GM18873 (cell line): Measurements from ENCODE around the gene BARX1.

Experiments
- ATAC-seq: cut with Tn5 transposase; IDR thresholded peaks from one replicate; pipeline ENCODE4 v1.9.1; 2021; ENCODE audit warnings: mild to moderate bottlenecking, moderate library complexity, moderate number of reproducible peaks; ENCODE audit not compliant: unreplicated experiment, low FRiP score

Gene BARX1

DNA sequence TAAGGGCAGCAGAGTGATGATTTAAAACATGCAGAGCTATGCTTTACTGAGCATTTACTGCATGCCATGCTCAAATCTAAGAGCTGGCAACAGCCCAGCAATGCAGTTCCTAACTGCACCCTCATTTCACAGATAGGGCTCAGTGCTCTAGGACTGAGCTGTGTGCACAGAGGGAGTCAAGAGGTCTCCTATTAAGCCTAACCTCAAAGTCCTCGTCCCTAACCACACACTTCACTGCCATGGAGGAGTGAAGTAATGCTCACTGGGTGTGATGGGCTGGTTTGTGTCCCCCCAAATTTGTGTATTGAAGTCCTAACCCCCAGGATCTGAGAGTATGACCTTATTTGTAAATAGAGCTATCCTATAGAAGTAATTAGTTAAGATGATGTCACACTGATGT, 25.9 kb downstream of the BARX1 start:
- ATAC-seq = no peak

DNA sequence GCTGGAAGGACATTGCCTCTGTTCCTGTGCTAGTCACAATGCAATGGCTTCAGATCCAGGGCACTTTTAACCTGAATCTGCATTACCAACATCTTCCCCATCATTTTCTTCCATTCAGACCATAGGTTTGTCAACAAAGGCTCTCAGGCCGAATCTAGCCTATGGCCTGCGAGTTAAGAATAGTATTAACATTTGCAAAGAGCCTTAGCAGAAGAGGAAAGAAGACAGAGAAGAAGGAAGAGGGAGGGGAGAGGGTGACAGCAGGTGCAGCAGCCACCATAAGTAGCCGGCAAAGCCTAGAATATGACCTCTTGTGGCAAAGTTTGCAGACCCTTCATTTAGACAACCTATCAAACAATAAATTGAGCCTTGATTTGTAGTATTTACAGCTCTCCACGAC, 32.6 kb downstream of the BARX1 start:
- no peak for ATAC-seq

DNA sequence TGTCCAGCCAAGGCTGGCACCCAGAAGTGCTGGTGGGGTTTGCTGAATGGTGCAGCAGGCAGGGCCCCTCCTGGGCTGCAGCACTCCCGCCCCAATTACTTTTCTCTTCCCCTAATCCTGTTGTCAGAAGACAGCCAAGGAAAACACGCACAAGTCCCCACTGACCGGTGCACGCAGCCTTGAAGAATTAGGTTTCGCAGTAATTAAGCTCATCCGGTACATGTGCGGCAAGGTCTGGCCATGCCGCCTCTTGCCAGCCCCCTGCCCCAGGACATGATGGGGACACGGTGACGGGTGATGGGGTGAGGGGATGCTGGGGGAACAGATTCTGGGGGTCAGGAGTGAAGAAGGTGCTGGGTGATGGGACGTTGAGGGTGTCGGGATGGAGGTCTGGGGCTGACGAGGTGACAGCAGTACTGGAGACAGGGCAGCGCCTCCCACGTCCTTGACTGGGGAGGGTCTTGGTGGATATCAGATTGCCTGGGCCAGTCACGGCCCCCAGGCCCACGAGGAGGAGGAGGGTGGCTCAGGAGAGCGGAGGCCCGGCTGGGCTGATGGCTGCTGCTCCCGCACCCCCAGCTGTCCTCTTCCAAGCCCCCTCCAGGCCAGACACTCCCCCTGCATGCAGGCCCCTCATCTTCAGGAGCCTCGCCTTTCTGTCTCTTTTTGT, 34.9 kb downstream of the BARX1 start:
- no peak for ATAC-seq

DNA sequence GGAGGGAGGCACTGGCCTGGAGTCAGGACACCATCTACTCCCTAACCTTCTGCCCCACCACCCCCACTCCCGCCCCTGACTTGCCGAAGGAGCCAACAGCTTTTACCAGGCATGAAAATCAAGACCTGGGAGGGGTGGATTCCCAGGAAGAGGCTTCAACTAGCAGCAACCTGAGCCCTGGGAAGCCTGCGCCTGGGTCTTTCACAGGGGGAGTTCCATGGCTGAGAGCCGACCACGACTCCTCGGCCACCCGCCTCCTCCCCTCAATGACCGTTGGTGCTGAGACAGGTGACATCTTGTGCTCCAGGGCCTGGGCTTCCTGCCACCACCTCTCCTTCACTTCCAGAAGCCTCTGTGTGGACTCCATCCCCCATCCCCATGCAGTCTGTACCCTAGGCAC, 37.1 kb downstream of the BARX1 start:
- ATAC-seq = no peak

- ATAC-seq = no peak
Observed at GRCh38 chr9:93917121-93917853, 37.9 kb downstream of the BARX1 start.

- no peak for ATAC-seq
Observed at GRCh38 chr9:93916358-93916757, 38.8 kb downstream of the BARX1 start.

DNA sequence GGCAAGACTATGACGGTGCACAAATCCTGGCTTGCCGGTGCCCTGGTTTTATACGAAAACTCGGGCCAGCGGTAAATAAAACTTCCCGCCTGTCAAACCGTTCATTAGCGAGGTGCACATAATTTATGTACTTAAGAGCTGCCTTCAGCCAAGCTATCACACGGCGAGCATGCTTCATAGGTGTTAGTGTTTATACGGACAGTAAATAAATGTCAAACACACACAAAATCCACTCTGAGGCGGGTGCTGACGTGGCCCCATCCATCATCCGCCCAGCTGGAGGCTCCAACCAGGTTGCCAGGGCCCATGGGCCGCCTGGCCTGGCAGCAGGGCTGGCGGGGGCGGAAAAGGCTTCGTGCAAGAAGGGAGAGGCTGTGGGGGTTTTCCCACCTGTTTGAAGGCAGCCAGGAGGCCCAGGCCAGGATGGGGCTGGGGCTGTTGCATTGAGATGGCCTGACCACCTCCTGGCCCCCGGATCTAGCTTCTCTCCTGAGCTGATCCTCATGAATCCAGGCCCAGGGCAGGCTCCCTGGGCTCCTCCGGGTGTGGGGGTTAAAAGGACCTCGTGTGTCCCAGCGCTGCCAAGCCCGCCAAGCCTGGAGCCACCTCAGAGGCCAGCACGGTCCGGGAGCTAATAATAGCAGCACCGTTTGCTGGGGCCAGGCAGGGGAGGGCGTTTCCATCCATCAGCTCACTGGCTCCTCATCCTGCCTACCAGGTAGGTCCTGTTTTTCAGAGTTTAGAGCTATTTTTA, 43.2 kb downstream of the BARX1 start:
- no peak for ATAC-seq

- ATAC-seq = no peak
Observed at GRCh38 chr9:93911136-93911745, 43.9 kb downstream of the BARX1 start.

DNA sequence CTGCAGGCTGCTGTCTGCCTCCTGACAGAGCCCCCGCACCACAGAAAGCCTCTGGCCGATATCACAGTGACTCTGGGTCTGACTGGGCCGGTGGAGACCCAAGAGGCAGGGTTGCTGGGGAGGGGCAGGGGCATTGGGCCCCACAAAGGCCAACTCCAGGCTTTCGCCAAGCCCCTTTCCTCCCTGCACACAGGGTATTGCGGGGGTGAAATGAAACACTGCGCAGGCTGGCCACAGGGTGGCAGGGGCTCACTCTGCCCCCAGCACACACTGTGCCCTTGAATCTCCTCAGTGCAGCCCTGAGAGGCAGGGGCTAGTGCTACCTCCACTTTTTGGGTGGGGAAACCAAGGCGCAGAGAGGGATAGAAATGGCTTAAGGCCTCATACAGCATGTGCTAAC, 44.6 kb downstream of the BARX1 start:
- no peak for ATAC-seq

DNA sequence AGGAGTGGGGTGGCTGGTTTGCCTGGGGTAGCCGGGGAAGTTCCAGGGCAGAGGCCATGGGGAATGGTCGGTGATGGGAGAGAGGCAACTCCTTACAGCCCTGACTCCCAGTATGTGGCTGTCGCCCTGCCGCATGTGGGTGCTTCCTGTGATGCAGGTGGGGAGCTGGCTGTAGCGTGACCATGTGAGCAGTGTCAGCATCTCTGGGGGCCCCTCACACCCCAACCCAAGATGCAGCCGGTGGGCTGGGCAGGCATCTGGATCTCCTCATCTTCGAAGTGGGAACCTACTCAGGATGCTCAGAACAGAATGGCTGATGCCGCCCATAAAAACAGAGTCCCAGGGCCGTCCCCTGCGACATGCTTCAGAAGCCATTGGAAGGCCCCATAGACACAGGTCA, 45.0 kb downstream of the BARX1 start:
- ATAC-seq = no peak

DNA sequence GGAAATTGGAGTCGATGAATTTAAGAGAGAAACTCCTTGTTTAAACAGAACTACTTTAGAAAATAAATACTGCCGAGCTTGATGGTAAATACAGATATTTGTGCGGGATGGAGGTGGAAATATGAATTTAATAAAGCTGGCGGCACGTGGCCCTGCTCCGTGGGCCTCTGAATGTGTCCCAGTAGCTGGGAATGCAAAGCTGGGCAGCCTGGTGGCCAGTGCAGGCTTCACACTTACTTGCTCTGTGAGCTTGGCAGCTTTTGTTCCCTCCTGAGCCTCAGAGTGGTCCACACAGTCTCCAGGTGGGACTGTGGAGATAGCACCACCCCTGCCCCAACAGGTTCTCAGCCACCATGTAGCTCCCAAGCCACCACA, 45.9 kb downstream of the BARX1 start:
- ATAC-seq = no peak

DNA sequence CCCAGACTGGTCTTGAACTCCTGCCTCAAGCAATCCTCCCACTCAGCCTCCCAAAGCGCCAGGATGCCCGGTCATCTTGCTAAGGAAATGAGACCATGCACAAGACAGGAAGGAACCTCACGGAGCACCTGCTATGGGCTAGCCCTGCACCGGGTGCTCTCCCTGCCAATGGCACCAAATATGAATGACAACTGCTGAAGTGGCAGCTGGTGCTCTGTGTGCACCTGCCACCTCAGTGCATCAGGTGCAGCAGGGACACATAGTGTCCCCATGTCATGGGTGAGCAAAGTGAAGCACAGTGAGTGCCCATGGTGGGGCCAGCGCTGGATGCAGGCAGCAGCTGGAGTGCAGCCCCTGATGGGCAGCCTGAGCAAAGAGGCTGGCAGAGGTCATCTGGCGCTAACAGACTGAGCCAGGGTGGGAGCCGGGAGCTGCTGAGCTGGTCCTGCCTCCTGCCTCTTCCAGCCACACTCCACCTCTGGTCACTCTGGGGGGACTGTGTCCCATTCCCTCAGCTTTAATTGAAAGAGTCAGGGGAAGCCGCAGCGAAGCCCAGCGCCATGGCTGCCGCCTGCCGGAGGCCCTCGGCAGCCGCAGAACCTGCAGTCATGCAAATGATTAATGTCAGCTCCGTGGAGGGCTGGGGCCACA, 46.4 kb downstream of the BARX1 start:
- ATAC-seq = no peak

GRCh38 chr9:93907551-93908199, 47.5 kb downstream of the BARX1 start:
- no peak for ATAC-seq

GRCh38 chr9:93906195-93906880, 48.8 kb downstream of the BARX1 start:
- ATAC-seq = no peak

GRCh38 chr9:93905473-93906133, 49.6 kb downstream of the BARX1 start:
- no peak for ATAC-seq

GRCh38 chr9:93904649-93905472, 50.3 kb downstream of the BARX1 start:
- ATAC-seq = no peak

DNA sequence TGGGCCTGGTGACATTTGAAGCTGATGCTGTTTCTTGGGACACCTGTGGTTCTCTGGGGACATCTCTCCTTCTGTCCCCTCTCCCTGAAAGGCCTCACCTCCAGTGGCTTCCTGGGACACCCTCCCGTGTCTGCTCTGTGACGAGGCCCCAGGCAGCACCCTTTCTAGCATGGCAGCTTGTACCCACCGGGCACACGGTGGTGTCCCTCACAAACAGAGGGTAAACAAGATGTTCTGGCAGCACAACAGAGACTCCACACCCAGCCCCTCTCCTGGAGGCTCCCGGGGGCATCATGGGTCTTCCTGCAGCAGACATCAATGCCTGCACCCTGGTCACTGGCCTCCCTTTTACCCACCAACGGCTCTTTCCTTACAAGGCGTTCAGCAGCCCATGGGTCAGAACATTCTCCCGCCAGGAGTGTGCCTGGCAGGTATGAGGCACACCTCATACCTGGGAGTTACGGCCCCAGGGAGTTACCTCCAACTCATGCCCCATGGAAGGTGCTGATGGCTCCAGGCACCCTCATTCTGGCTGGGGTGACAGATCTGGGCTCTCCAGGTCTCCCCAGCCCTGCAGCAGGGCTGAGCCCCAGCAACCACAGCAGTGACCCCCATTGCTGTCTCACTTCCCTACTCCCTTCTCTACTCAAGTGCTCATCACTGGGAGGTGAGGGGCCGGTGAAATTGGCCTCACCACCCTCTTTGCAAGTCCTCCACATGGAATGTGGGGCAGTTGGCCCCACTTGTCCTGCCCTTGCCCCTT, 51.1 kb downstream of the BARX1 start:
- no peak for ATAC-seq
